HG03342 (cell line): ENCODE results near the gene KRTAP5-9.
"Not testable (repeated sequence)": the region's sequence is repeated elsewhere in the genome, so short reads cannot be mapped to it uniquely, and the experiment has no call there.

Source experiments
- ATAC-seq: cut with Tn5 transposase; IDR thresholded peaks from one replicate; pipeline ENCODE4 v1.9.1; 2021; ENCODE audit warnings: mild to moderate bottlenecking, moderate library complexity; ENCODE audit not compliant: unreplicated experiment

Gene KRTAP5-9

DNA sequence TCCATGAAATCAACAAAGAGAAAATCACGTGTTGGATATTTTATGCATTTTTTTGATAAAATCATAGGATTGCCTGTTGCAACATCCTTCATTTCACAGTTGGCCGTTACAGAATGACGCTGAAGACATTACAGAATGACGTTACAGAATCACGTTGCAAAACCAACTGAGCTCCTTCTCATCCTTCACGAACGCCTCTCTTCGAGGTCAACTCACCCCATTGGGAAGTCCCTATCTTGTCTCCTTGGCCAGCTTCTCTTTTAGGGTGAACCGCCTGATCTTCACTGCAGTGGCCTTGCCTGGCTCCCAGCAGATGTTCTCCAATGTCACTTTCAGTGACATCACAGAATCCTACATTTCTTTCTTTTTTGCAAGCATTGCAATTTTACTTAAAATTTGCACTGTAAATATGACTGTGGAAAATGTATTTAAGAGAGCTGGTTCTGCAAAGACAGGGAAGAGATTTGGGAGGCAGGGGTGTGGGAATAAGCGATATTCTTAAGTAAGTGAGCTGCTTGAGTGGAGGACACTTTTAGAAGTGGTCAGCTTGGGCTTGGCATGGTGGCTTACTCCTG is 16.1 kb upstream of the KRTAP5-9 start:
- ATAC-seq, result no peak

DNA sequence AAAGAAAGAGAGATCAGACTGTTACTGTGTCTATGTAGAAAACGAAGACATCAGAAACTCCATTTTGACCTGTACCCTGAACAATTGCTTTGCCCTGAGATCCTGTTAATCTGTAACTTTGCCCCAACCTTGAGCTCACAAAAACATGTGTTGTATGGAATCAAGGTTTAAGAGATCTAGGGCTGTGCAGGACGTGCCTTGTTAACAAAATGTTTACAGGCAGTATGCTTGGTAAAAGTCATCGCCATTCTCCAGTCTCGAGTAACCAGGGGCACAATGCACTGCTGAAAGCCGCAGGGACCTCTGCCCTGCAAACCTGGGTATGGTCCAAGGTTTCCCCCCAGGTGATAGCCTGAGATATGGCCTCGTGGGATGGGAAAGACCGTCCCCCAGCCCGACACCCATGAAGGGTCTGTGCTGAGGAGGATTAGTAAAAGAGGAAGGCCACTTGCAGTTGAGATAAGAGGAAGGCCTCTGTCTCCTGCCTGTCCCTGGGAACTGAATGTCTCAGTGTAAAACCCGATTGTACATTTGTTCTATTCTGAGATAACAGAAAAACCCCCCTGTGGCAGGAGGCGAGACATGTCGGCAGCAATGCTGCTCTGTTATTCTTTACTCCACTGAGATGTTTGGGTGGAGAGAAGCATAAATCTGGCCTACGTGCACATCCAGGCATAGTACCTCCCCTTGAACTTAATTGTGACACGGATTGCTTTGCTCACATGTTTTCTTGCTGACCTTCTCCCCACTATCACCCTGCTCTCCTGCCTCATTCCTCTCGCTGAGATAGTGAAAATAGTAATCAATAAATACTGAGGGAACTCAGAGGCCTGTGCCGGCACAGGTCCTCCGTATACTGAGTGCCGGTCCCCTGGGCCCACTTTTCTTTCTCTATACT is 13.3 kb upstream of the KRTAP5-9 start:
- ATAC-seq, result not testable (repeated sequence)

DNA sequence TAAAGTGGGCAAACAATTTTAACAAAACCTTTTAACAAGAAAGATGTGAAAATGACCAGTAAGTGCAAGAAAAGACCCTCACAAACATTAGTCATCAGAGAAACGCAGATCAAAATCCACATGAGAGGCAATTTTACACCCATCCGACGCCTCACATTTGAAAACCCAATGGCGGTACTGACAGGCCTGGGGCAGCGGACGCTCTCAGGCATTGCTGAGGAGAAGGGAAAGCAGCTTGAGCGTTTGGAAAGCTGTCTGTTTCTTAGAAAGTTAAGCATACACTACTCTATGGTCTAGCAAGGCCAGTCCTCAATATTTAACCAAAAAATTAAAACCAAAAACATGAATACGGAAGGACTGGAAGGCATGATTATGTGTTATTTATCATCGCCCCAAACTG is 12.4 kb upstream of the KRTAP5-9 start:
- ATAC-seq, result no peak

DNA sequence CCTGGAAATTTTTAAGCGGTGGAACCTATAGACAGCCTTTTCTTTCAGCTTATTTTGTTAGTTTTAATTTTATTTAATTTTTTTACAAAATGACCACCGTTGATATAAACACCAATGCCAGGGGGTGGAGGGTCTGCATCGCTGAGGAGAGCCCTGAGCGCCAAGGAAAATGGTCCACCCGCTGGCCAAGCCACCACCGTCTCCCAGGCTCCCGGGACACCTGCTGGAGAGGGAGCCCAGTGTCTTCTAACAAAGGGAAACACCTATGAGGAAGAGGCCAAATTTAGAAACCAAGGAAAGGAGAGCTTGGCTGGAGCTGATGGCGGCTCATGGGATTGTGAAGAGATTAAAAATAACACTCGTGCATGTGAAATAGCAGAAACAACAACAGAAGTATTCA is 10.7 kb upstream of the KRTAP5-9 start:
- no peak for ATAC-seq

DNA sequence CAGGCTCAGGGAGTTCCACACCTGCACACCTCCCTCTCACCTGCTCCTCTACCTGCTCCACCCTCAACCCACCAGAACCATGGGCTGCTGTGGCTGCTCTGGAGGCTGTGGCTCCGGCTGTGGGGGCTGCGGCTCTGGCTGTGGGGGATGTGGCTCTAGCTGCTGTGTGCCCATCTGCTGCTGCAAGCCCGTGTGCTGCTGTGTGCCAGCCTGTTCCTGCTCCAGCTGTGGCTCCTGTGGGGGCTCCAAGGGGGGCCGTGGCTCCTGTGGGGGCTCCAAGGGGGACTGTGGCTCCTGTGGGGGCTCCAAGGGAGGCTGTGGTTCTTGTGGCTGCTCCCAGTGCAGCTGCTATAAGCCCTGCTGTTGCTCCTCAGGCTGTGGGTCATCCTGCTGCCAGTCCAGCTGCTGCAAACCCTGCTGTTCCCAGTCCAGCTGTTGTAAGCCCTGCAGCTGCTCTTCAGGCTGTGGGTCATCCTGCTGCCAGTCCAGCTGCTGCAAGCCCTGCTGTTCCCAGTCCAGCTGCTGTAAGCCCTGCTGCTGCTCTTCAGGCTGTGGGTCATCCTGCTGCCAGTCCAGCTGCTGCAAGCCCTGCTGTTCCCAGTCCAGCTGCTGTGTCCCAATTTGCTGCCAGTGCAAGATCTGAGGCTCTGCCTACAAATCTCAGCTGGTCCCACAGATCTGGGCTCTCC is 10.1 kb upstream of the KRTAP5-9 start, which contains the start of gene KRTAP5-8:
KRTAP5-8 (plus strand) TSS at position 49 of the 689 bp plus-strand sequence; CDS start at position 80, 31 bp downstream.
- not testable (repeated sequence) for ATAC-seq

DNA sequence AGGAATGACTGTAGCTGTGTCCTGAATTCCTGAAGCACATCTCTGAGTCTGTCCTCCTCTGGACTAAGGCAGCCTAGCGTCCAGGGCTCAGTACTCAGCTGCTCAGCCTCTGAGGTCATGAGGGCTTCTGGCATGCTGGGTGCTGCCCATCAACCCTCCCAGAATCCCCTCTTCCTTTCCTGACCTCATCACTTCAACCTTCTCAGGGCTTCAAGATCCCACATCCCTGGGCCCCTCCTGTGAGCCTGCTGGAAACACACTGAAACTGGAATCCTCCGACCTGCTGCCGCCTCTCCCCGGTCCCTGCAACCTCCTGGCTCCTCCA is 9.6 kb upstream of the KRTAP5-9 start:
- no peak for ATAC-seq

DNA sequence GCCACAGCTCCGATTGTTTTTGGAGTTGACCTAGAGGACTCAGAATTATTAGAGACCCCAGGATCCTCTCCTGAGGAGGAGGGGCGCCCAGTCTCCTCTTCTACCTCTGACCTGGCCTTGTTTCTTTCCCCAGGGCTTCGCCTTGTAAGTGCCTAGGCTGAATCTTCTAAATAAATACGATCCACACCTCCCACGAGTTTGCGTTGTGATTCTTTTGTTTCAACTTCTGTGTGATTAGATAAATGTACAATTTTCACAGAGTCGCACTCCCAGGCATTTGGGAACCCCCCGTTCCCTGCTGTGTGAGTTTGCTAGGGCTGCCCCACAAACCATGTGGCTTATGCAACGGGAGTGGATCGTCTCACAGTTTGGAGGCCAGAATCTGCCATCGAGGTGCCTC is 9.2 kb upstream of the KRTAP5-9 start:
- no peak for ATAC-seq

DNA sequence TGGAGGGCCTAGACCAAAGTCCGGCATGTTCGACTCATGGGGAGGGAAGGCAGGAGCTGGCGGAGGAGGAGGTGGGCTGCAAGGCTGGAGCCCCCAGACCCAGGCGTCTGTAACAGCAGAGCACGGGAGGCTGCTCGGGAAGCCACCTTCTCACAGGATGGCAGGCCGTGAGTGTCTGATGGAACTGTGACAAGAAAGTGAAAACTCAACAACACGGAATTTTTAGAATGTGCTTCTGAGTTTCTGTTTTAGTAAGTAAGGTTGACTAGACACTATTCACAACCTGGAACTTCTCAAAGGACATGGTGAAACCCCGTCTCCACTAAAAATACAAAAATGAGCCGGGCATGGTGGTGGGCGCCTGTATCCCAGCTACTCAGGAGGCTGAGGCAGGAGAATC is 8.2 kb upstream of the KRTAP5-9 start:
- ATAC-seq, result not testable (repeated sequence)

DNA sequence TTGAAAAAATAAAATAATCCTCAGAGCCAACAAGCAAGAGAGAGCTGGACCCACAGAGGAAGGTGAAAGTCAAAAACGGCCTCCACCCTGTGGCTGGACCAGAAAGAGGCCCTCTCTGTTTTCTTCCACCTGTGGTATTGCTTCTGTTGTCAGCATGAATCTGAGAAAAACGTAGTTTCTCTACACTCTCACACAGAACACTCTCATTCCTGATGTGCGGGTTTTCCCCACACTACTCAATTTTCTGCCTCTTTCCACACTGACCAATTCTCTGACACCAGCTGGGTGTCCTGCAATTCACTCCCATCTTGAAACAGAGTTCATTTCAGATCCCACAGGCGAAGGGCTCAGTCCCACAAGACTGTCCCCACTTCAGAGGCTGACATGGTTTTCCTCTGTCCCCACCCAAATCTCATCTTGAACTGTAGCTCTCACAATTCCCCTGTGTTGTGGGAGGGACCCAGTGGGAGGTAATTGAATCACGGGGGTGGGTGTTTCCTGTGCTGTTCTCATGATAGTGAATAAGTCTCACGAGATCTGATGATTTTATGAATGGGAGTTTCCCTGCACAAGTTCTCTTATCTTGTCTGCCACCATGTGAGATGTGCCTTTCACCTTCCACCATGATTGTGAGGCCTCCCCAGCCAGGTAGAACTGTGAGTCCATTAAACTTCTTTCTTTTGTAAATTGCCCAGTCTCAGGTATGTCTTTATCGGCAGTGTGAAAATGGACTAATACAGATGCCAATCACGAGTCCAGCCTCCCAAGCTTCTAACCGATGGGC is 7.5 kb upstream of the KRTAP5-9 start:
- ATAC-seq, result peak; percentile 44

DNA sequence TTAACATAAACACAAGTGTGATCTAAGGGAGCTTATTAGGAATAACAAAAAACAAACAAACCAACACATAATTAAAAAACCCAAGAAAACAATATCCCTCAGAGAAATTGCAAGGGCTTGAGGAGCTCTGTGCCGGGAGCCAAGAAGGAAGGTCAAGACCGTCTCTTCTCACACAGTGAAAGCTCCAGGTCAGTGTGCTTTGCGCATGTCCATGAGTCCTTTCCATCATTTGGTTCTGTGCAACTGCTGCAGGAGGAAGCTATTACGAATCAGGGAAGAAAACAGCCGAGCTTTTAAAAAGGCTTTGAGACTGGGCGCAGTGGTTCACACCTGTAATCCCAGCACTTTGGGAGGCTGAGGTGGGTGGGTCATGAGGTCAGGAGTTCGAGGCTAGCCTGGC is 5.8 kb upstream of the KRTAP5-9 start:
- no peak for ATAC-seq

DNA sequence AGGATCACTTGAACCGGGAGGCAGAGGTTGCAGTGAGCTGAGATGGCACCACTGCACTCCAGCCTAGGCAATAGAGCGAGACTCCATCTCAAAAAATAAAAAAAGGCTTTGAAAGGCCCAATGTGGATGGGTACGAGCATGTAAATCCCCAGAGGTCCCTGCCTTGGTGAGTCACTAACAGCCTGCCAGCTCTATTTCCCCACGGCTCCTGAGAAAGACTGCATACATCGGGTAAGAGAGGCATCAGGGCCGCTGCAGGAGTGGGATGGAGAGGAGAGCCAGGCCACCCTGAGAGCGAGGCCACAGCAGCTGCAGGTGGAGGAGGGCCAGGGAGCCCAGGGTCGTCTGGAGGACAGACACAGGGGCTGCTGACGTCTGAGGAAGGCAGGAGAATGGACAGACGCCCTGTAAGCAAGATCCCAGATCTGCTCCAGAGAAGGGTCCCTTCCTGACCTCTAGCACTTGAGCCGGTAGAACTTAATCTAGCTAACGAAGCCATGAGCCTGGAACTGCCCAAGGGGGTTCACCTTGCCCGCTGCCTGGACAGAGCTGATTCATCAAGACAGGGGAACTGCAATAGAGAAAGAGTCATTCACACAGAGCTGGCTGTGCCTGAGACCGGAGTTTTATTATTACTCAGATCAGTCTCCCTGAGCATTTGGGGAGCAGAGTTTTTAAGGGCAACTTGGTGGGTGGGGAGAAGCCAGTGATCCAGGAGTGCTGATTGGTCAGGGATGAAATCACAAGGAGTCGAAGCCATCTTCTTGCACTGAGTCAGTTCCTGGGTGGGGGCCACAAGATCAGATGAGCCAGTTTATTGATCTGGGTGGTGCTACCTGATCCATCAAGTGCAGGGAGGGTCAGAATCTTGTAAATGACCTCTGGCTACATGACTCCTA is 5.1 kb upstream of the KRTAP5-9 start:
- no peak for ATAC-seq

DNA sequence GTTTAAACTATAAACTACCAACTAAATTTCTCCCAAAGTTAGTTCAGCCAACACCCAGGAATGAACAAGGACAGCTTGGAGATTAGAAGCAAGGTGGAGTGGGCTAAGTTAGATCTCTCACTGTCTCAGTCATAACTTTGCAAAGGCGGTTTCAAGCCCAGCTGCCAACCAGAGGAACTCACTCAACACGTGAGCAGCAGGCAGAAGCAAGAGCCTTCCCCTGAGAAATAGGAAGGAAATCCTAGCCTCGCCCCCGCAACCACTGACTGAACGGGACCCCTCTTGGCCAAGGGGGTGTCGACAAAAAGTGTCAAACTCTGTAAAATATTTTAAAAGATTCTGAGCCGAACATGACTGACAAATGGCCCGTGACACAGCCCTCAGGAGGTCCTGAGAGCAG is 4.4 kb upstream of the KRTAP5-9 start:
- no peak for ATAC-seq

DNA sequence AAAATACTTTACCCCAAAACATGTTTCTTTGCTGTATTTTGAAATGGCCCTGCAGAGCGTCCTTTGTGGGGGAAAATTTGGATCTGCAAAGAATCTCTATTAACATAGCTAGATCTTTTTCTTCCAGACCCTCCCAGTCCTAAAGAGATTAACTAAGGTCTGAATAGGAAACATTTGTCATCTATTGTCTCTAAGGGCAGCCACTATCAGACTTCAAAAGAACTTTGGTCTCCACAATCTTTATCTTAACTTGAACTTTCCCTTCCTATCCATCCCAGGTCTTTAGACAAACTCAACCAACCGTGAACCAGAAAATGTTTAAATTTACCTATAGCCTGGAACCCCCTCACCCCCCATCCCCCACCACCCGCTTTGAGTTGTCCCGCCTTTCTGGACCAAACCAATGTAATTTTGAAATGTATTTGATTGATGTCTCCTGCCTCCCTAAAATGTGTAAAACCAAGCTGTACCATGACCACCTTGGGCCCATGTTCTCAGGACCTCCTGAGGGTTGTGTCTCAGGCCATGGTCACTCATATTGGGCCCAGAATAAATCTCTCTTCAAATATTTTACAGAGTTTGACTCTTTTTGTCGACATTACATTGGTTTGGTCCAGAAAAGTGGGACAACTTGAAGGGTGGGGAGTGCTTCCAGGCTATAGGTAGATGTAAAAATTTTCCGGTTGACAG is 3.5 kb upstream of the KRTAP5-9 start:
- no peak for ATAC-seq

DNA sequence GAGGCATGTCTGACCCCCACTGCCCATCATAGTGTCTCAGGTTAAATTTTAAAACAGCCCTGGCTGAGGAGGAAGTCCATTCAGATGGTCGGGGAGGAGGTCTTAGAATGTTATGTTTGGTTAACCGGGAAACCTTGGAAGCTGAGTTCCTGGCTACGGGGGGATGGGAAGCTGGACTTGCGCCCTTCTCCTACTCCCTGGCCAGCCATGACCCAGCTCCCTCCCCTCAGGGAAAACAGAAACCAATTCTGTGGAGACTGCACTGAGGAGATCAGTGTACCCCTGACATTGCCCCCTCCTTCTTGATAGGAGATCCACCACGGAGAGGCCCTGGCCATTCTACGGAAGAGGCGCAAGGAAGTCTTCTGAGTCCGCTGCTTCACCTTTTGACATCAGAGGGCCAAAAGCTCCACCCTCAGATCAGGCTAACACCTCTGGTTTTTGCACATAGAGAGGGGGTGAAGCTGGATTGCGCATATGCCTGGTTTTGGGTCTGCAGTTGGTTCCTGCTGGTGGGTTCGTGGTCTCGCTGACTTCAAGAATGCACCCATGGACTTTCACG is 2.7 kb upstream of the KRTAP5-9 start:
- ATAC-seq, result no peak

DNA sequence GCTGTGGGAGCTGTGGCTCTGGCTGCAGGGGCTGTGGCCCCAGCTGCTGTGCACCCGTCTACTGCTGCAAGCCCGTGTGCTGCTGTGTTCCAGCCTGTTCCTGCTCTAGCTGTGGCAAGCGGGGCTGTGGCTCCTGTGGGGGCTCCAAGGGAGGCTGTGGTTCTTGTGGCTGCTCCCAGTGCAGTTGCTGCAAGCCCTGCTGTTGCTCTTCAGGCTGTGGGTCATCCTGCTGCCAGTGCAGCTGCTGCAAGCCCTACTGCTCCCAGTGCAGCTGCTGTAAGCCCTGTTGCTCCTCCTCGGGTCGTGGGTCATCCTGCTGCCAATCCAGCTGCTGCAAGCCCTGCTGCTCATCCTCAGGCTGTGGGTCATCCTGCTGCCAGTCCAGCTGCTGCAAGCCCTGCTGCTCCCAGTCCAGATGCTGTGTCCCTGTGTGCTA is 514 bp downstream of the KRTAP5-9 start:
- ATAC-seq, result no peak

DNA sequence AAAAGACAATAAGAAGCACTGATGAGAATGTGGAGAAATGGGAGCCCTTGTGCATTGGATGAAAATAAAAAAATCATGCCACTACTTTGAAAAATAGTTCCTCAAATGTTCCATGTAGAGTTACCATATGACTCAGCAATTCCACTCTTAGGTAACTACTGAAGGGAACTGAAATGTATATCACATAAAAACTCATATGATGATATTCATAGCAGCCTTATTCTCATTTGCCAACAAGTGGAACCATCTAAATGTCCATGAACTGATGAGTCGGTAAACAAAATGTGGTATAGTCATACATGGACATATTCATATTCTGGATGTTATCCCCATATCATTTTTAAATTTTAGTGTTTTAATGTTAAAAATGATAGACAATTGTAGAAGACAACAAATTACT is 3.5 kb downstream of the KRTAP5-9 start:
- ATAC-seq, result no peak

DNA sequence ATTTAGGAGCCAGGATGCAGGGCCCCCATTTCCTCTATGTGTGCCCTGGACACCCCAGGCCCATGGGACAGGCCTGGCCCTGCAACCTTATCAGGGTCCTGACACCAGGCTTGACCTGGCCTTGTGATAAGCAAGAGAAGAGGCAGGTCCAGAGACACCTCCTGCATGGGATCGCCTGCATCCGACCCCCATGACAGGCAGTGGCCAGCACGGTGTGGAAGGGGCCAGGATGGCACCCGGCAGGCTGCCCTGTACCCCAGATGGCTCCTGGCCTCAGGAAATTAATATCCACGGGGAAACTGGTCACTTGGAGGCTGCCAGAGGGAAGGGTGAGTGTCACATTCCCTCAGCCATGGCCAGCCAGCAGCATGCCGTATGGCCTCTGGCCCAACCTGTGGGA is 6.8 kb downstream of the KRTAP5-9 start:
- no peak for ATAC-seq

DNA sequence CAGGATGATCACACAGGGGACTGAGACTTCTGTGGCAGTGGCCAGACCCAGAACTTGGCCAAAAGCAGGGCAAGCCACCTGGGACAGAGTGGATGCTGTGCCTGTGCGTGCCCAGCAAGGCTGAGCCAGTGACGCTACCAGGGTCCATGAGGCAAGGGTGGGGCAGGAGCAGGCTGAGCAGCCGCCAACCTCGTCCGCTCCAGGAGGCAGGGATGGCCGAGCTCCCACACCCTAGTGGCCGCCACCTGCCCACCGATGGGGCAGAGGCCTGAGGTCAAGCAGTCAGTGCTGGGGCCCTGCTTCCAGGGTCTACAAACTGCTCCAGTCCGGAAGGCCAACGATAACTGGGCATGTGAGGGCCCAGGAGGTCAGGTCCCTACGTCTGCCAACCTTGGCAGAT is 7.3 kb downstream of the KRTAP5-9 start:
- no peak for ATAC-seq

DNA sequence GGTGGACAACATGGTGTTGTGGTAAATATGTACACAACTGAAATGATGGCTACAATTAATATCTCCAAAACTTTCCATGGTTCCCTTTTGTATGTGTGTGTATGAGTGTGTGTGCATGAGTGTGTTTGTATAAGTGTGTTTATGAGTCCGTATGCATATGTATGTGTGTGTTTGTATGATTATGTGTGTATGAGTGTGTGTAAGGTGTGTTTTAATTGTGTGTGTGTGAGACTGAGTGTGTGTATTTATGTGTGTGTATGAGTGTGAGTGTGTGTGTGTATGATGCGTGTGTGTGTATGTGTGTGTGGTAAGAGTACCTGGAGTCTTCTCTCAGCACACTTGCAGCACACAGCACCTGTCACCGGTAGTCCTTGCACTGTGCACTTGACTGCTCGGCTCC is 7.8 kb downstream of the KRTAP5-9 start:
- ATAC-seq, result no peak
